Gastroesophageal sphincter (tissue), 4 donors: ENCODE measurements around the gene BABAM2. TPM values are rescaled to one million over a fixed set of nuclear protein-coding genes. Genes with fewer than 3 reads are reported as not detected.
A peak's percentile ranks its signal among the peaks of the same experiment; 100 is the strongest.

Experiments used
- ATAC-seq: fragments of 150-250 bp; one replicate; pipeline ENCODE4 v1.9.1; 2016; ENCODE audit warnings: mild to moderate bottlenecking, moderate library complexity
- H3K27ac ChIP-seq, 4 donors: fragments of 200-600 bp; sonication (generic) in 3 of 4; 1 replicate in 3 of 4; 2 replicates in 1 of 4; pipeline ENCODE4 v1.5.1; 2016 to 2019
- H3K27me3 ChIP-seq: fragments of 200-600 bp; sonication (generic); one replicate; pipeline ENCODE4 v1.5.1; 2019
- H3K36me3 ChIP-seq, 2 donors: fragments of 200-600 bp; sonication (generic); one replicate each; pipeline ENCODE4 v1.5.1; 2019; ENCODE audit warnings: control low read depth in 1 of 2
- H3K4me1 ChIP-seq, 3 donors: fragments of 200-600 bp; sonication (generic); 1 replicate in 2 of 3; 2 replicates in 1 of 3; pipeline ENCODE4 v1.5.1; 2016 to 2019; ENCODE audit warnings: control low read depth in 2 of 3
- H3K4me3 ChIP-seq, 2 donors: fragments of 200-600 bp; sonication (generic); one replicate each; pipeline ENCODE4 v1.5.1; 2019; ENCODE audit warnings: mild to moderate bottlenecking in 1 of 2, moderate library complexity in 1 of 2
- H3K9me3 ChIP-seq, 3 donors: fragments of 200-600 bp; sonication (generic); one replicate each; pipeline ENCODE4 v1.5.1; 2017 to 2019; ENCODE audit warnings: control low read depth in 2 of 3
- CTCF ChIP-seq, 4 experiments: fragments of 200-600 bp in 2 of 4; fragments of 450-650 bp in 2 of 4; sonication (generic) in 1 of 4; IDR thresholded peaks; one replicate each; pipeline ENCODE4 v1.5.1; 2017 to 2019; ENCODE audit warnings: antibody characterized with exemption in 4 of 4, mild to moderate bottlenecking in 2 of 4, moderate library complexity in 2 of 4
- EP300 ChIP-seq: sonication (generic); formaldehyde crosslinking; IDR thresholded peaks from one replicate; pipeline ENCODE4 v1.6.1; 2017; ENCODE audit warnings: antibody characterized with exemption, mild to moderate bottlenecking
- POLR2A ChIP-seq, 2 donors: fragments of 450-650 bp; IDR thresholded peaks; one replicate each; pipeline ENCODE4 v1.6.1; 2017; ENCODE audit warnings: antibody characterized with exemption in 2 of 2, mild to moderate bottlenecking in 2 of 2, moderate library complexity in 1 of 2
- POLR2AphosphoS5 ChIP-seq: sonication (generic); formaldehyde crosslinking; IDR thresholded peaks from one replicate; pipeline ENCODE4 v1.6.1; 2017; ENCODE audit warnings: antibody characterized with exemption
- WGBS, 2 donors: methylation state at CpG; one replicate each; pipeline ENCODE4 v1.1.5; 2018; ENCODE audit warnings: low coverage in 1 of 2; 5-methylcytosine and 5-hydroxymethylcytosine counted together
- total RNA-seq, 4 donors: library from RNA; depleted of rRNA; stranded (reverse); fragments of >200 nt; gene quantifications; one replicate each; pipeline ENCODE4 v1.1.0, GENCODE V29; 2016

BABAM2 gene
- total RNA-seq, 4 donors from 2014 or later, result 28.5 to 43.6 (median 37.4) TPM

GRCh38 chr2:28219758-28220368 lies 329.3 kb downstream of the BABAM2 start:
- Histone ChIP-seq H3K9me3 (no peaks in the 10 kb centered on the region), H3K4me3 (no peak overlapping the region), H3K4me1 (peaks cover 0 to 6% (median 0%) of the 10 kb centered on the region in 3 donors), H3K27me3 (no peaks in the 10 kb centered on the region), H3K27ac (no peak overlapping the region), H3K36me3 (no peaks in the 10 kb centered on the region)
- WGBS, 2 donors, result 84 to 90% methylated on average over 11 to 13 of the region's 13 CpGs
- ATAC-seq, result no peak
- TF ChIP-seq EP300 (no peak), POLR2AphosphoS5 (no peak), CTCF (IDR thresholded peaks at IDR 0.05) (no peak), POLR2A (IDR thresholded peaks at IDR 0.05) (no peak)

- peak; percentile 28 for ATAC-seq
- H3K4me3 ChIP-seq, result no peak overlapping the region
- no peaks in the 10 kb centered on the region for H3K9me3 ChIP-seq
- H3K27ac ChIP-seq, result peak overlapping the region in 1 of 4 donors; percentile 33
- TF ChIP-seq CTCF (IDR thresholded peaks at IDR 0.05) (no peak), POLR2A (IDR thresholded peaks at IDR 0.05) (no peak), EP300 (no peak), POLR2AphosphoS5 (no peak)
- 32 to 68% methylated on average over 4 to 8 of the region's 9 CpGs for whole genome bisulfite sequencing, 2 donors
- peaks cover 0 to 17% (median 0%) of the 10 kb centered on the region in 3 donors for H3K4me1 ChIP-seq
- H3K36me3 ChIP-seq, result no peaks in the 10 kb centered on the region
- no peaks in the 10 kb centered on the region for H3K27me3 ChIP-seq
These were observed 334.3 kb downstream of the BABAM2 start for GRCh38 chr2:28224648-28225472.

GRCh38 chr2:28225473-28226080 lies 335.0 kb downstream of the BABAM2 start:
- peak overlapping the region in 1 of 4 donors; percentile 33 for H3K27ac ChIP-seq

GRCh38 chr2:28226558-28226957 lies 336.0 kb downstream of the BABAM2 start:
- WGBS, 2 donors, result 97% methylated on average over 6 of the region's 6 CpGs; no CpG with 5 or more reads in 1 of the 2 donors
- Histone ChIP-seq H3K9me3 (no peaks in the 10 kb centered on the region), H3K27ac (no peak overlapping the region), H3K27me3 (no peaks in the 10 kb centered on the region), H3K4me1 (peaks cover 0 to 24% (median 0%) of the 10 kb centered on the region in 3 donors), H3K4me3 (no peak overlapping the region), H3K36me3 (no peaks in the 10 kb centered on the region)
- ATAC-seq, result no peak
- TF ChIP-seq POLR2A (IDR thresholded peaks at IDR 0.05) (no peak), EP300 (no peak), CTCF (IDR thresholded peaks at IDR 0.05) (no peak), POLR2AphosphoS5 (no peak)

More at GRCh38 chr2:28225473-28226080, 335.0 kb downstream of the BABAM2 start:
- Histone ChIP-seq H3K4me1 (peaks cover 0 to 17% (median 0%) of the 10 kb centered on the region in 3 donors), H3K36me3 (no peaks in the 10 kb centered on the region), H3K4me3 (no peak overlapping the region), H3K9me3 (no peaks in the 10 kb centered on the region), H3K27me3 (no peaks in the 10 kb centered on the region)
- WGBS, 2 donors, result 50 to 66% methylated on average over 3 of the region's 3 CpGs
- no peak for ATAC-seq
- TF ChIP-seq POLR2A (IDR thresholded peaks at IDR 0.05), result no peak
- no peak for TF ChIP-seq CTCF (IDR thresholded peaks at IDR 0.05)
- no peak for TF ChIP-seq EP300
- no peak for TF ChIP-seq POLR2AphosphoS5
